ENCODE measurements around the gene SYCE3. TPM values are rescaled to one million over a fixed set of nuclear protein-coding genes. Genes with fewer than 3 reads are reported as not detected.

The SYCE3 gene
- total RNA-seq, 2 donors from 2014 or later, result not detected

GRCh38 chr22:50531962-50532674, 30.6 kb downstream of the SYCE3 start:
- peak; percentile 86 for DNase-seq (ENCODE audit: low spot score)
- H3K27ac ChIP-seq, result peak overlapping the region; percentile 92 to 96
- TF ChIP-seq CTCF (IDR thresholded peaks at IDR 0.05), result no peak
- no peaks in the 10 kb centered on the region for H3K36me3 ChIP-seq
- H3K4me3 ChIP-seq, result peak overlapping the region; percentile 47 to 67
- H3K9me3 ChIP-seq, result no peaks in the 10 kb centered on the region
- H3K27me3 ChIP-seq, result peaks cover 0 to 7% of the 10 kb centered on the region in 2 donors
- peaks cover 0 to 43% of the 10 kb centered on the region in 2 donors for H3K4me1 ChIP-seq

GRCh38 chr22:50531546-50531961, 31.2 kb downstream of the SYCE3 start:
- TF ChIP-seq CTCF (IDR thresholded peaks at IDR 0.05), result no peak
- DNase-seq (ENCODE audit: low spot score), result no peak
- peaks cover 0 to 49% of the 10 kb centered on the region in 2 donors for H3K4me1 ChIP-seq
- peaks cover 0 to 7% of the 10 kb centered on the region in 2 donors for H3K27me3 ChIP-seq
- peak overlapping the region; percentile 92 to 96 for H3K27ac ChIP-seq
- peak overlapping the region; percentile 47 to 67 for H3K4me3 ChIP-seq
- no peaks in the 10 kb centered on the region for H3K36me3 ChIP-seq
- H3K9me3 ChIP-seq, result no peaks in the 10 kb centered on the region

GRCh38 chr22:50530877-50531545, 31.7 kb downstream of the SYCE3 start:
- peak overlapping the region; percentile 47 to 67 for H3K4me3 ChIP-seq
- peak overlapping the region; percentile 92 to 96 for H3K27ac ChIP-seq
- peak; percentile 92 for DNase-seq (ENCODE audit: low spot score)
- no peaks in the 10 kb centered on the region for H3K36me3 ChIP-seq
- H3K4me1 ChIP-seq, result peaks cover 0 to 53% of the 10 kb centered on the region in 2 donors
- H3K27me3 ChIP-seq, result peaks cover 0 to 7% of the 10 kb centered on the region in 2 donors
- no peak for TF ChIP-seq CTCF (IDR thresholded peaks at IDR 0.05)
- no peaks in the 10 kb centered on the region for H3K9me3 ChIP-seq

GRCh38 chr22:50530580-50530876, 32.2 kb downstream of the SYCE3 start:
- no peak for DNase-seq (ENCODE audit: low spot score)
- no peaks in the 10 kb centered on the region for H3K9me3 ChIP-seq
- H3K36me3 ChIP-seq, result no peaks in the 10 kb centered on the region
- no peak for TF ChIP-seq CTCF (IDR thresholded peaks at IDR 0.05)
- peak overlapping the region; percentile 92 to 96 for H3K27ac ChIP-seq
- H3K27me3 ChIP-seq, result peaks cover 0 to 7% of the 10 kb centered on the region in 2 donors
- peaks cover 0 to 53% of the 10 kb centered on the region in 2 donors for H3K4me1 ChIP-seq
- peak overlapping the region; percentile 47 to 67 for H3K4me3 ChIP-seq

GRCh38 chr22:50529897-50530579, 32.7 kb downstream of the SYCE3 start, which contains the start of gene TYMP:
TYMP (minus strand) TSS chr22:50530012; CDS start chr22:50529709, 303 bp downstream.
- H3K4me3 ChIP-seq, result peak within 1 kb of the TSS; percentile 47 to 67
- peak within 1 kb of the TSS; percentile 92 to 96 for H3K27ac ChIP-seq
- H3K9me3 ChIP-seq, result no peaks in the 10 kb centered on the region
- no peaks in the 10 kb centered on the region for H3K36me3 ChIP-seq
- H3K27me3 ChIP-seq, result peaks cover 0 to 7% of the 10 kb centered on the region in 2 donors
- DNase-seq (ENCODE audit: low spot score), result peak; percentile 90
- no peak for TF ChIP-seq CTCF (IDR thresholded peaks at IDR 0.05)
- H3K4me1 ChIP-seq, result peaks cover 0 to 53% of the 10 kb centered on the region in 2 donors

Data from right atrium auricular region (tissue), 2 donors.